Vagina (tissue), 2 donors: ENCODE data around the gene UROD.

Experiments
- CTCF ChIP-seq, 3 experiments: fragments of 450-650 bp in 2 of 3; fragments of 200-600 bp in 1 of 3; sonication (generic) in 1 of 3; IDR thresholded peaks; one replicate each; pipeline ENCODE4 v1.5.1; 2017 to 2019; ENCODE audit warnings: antibody characterized with exemption in 3 of 3, mild to moderate bottlenecking in 2 of 3, moderate library complexity in 2 of 3
- POLR2A ChIP-seq, 2 donors: fragments of 450-650 bp; IDR thresholded peaks; one replicate each; pipeline ENCODE4 v1.6.1; 2017; ENCODE audit warnings: antibody characterized with exemption in 2 of 2, mild to moderate bottlenecking in 2 of 2, moderate library complexity in 2 of 2

- TF ChIP-seq CTCF (IDR thresholded peaks at IDR 0.05) (no peak), POLR2A (IDR thresholded peaks at IDR 0.05) (no peak)
Measured at GRCh38 chr1:45040297-45040696, 28.2 kb downstream of the UROD start.
